ENCODE measurements around the gene ACR.

ACR gene

GRCh38 chr22:50697667-50698506 lies 40.1 kb upstream of the ACR start:
- no peak for DNase-seq
- Histone ChIP-seq H3K4me3 (ENCODE audit: insufficient read depth, low read depth, low read length, poor library complexity, severe bottlenecking) (no peak overlapping the region), H3K4me1 (ENCODE audit: control insufficient read depth, insufficient read depth, low read length, poor library complexity, severe bottlenecking) (no peaks in the 10 kb centered on the region), H3K27ac (ENCODE audit: insufficient read depth, low read length, poor library complexity, severe bottlenecking) (no peak overlapping the region), H3K27me3 (replicated peaks; ENCODE audit: control insufficient read depth, insufficient read depth, low read length, poor library complexity, severe bottlenecking) (no peaks in the 10 kb centered on the region), H3K36me3 (ENCODE audit: control insufficient read depth, insufficient read depth, low read length) (no peaks in the 10 kb centered on the region), H3K9me3 (ENCODE audit: control insufficient read depth, low read length) (no peaks in the 10 kb centered on the region)

GRCh38 chr22:50698546-50698945 lies 39.5 kb upstream of the ACR start:
- no peaks in the 10 kb centered on the region for H3K9me3 ChIP-seq (ENCODE audit: control insufficient read depth, low read length)
- H3K27me3 ChIP-seq (replicated peaks; ENCODE audit: control insufficient read depth, insufficient read depth, low read length, poor library complexity, severe bottlenecking) = no peaks in the 10 kb centered on the region
- no peak overlapping the region for H3K4me3 ChIP-seq (ENCODE audit: insufficient read depth, low read depth, low read length, poor library complexity, severe bottlenecking)
- no peak overlapping the region for H3K27ac ChIP-seq (ENCODE audit: insufficient read depth, low read length, poor library complexity, severe bottlenecking)
- H3K36me3 ChIP-seq (ENCODE audit: control insufficient read depth, insufficient read depth, low read length) = no peaks in the 10 kb centered on the region
- H3K4me1 ChIP-seq (ENCODE audit: control insufficient read depth, insufficient read depth, low read length, poor library complexity, severe bottlenecking) = no peaks in the 10 kb centered on the region
- no peak for DNase-seq

GRCh38 chr22:50699001-50699755 lies 38.8 kb upstream of the ACR start:
- Histone ChIP-seq H3K9me3 (ENCODE audit: control insufficient read depth, low read length) (no peaks in the 10 kb centered on the region), H3K36me3 (ENCODE audit: control insufficient read depth, insufficient read depth, low read length) (no peaks in the 10 kb centered on the region), H3K27ac (ENCODE audit: insufficient read depth, low read length, poor library complexity, severe bottlenecking) (no peak overlapping the region), H3K27me3 (replicated peaks; ENCODE audit: control insufficient read depth, insufficient read depth, low read length, poor library complexity, severe bottlenecking) (no peaks in the 10 kb centered on the region), H3K4me1 (ENCODE audit: control insufficient read depth, insufficient read depth, low read length, poor library complexity, severe bottlenecking) (no peaks in the 10 kb centered on the region), H3K4me3 (ENCODE audit: insufficient read depth, low read depth, low read length, poor library complexity, severe bottlenecking) (no peak overlapping the region)
- DNase-seq = no peak

GRCh38 chr22:50699756-50700386 lies 38.1 kb upstream of the ACR start:
- Histone ChIP-seq H3K9me3 (ENCODE audit: control insufficient read depth, low read length) (no peaks in the 10 kb centered on the region), H3K27me3 (replicated peaks; ENCODE audit: control insufficient read depth, insufficient read depth, low read length, poor library complexity, severe bottlenecking) (no peaks in the 10 kb centered on the region), H3K4me3 (ENCODE audit: insufficient read depth, low read depth, low read length, poor library complexity, severe bottlenecking) (no peak overlapping the region), H3K4me1 (ENCODE audit: control insufficient read depth, insufficient read depth, low read length, poor library complexity, severe bottlenecking) (no peaks in the 10 kb centered on the region), H3K36me3 (ENCODE audit: control insufficient read depth, insufficient read depth, low read length) (no peaks in the 10 kb centered on the region), H3K27ac (ENCODE audit: insufficient read depth, low read length, poor library complexity, severe bottlenecking) (no peak overlapping the region)
- DNase-seq = no peak

GRCh38 chr22:50700387-50701075 lies 37.5 kb upstream of the ACR start:
- Histone ChIP-seq H3K27ac (ENCODE audit: insufficient read depth, low read length, poor library complexity, severe bottlenecking) (no peak overlapping the region), H3K4me1 (ENCODE audit: control insufficient read depth, insufficient read depth, low read length, poor library complexity, severe bottlenecking) (no peaks in the 10 kb centered on the region), H3K4me3 (ENCODE audit: insufficient read depth, low read depth, low read length, poor library complexity, severe bottlenecking) (no peak overlapping the region), H3K27me3 (replicated peaks; ENCODE audit: control insufficient read depth, insufficient read depth, low read length, poor library complexity, severe bottlenecking) (no peaks in the 10 kb centered on the region), H3K36me3 (ENCODE audit: control insufficient read depth, insufficient read depth, low read length) (no peaks in the 10 kb centered on the region), H3K9me3 (ENCODE audit: control insufficient read depth, low read length) (no peaks in the 10 kb centered on the region)
- no peak for DNase-seq

- Histone ChIP-seq H3K27me3 (replicated peaks; ENCODE audit: control insufficient read depth, insufficient read depth, low read length, poor library complexity, severe bottlenecking) (no peaks in the 10 kb centered on the region), H3K36me3 (ENCODE audit: control insufficient read depth, insufficient read depth, low read length) (no peaks in the 10 kb centered on the region), H3K27ac (ENCODE audit: insufficient read depth, low read length, poor library complexity, severe bottlenecking) (no peak overlapping the region), H3K9me3 (ENCODE audit: control insufficient read depth, low read length) (no peaks in the 10 kb centered on the region), H3K4me1 (ENCODE audit: control insufficient read depth, insufficient read depth, low read length, poor library complexity, severe bottlenecking) (no peaks in the 10 kb centered on the region), H3K4me3 (ENCODE audit: insufficient read depth, low read depth, low read length, poor library complexity, severe bottlenecking) (no peak overlapping the region)
- no peak for DNase-seq
These were observed 37.0 kb upstream of the ACR start for GRCh38 chr22:50701076-50701419.

GRCh38 chr22:50701428-50702154 lies 36.4 kb upstream of the ACR start:
- H3K4me3 ChIP-seq (ENCODE audit: insufficient read depth, low read depth, low read length, poor library complexity, severe bottlenecking) = no peak overlapping the region
- DNase-seq = no peak
- no peaks in the 10 kb centered on the region for H3K4me1 ChIP-seq (ENCODE audit: control insufficient read depth, insufficient read depth, low read length, poor library complexity, severe bottlenecking)
- no peaks in the 10 kb centered on the region for H3K9me3 ChIP-seq (ENCODE audit: control insufficient read depth, low read length)
- H3K27me3 ChIP-seq (replicated peaks; ENCODE audit: control insufficient read depth, insufficient read depth, low read length, poor library complexity, severe bottlenecking) = no peaks in the 10 kb centered on the region
- H3K27ac ChIP-seq (ENCODE audit: insufficient read depth, low read length, poor library complexity, severe bottlenecking) = no peak overlapping the region
- no peaks in the 10 kb centered on the region for H3K36me3 ChIP-seq (ENCODE audit: control insufficient read depth, insufficient read depth, low read length)

GRCh38 chr22:50702261-50702671 lies 35.7 kb upstream of the ACR start:
- no peak for DNase-seq
- no peak overlapping the region for H3K4me3 ChIP-seq (ENCODE audit: insufficient read depth, low read depth, low read length, poor library complexity, severe bottlenecking)
- no peaks in the 10 kb centered on the region for H3K36me3 ChIP-seq (ENCODE audit: control insufficient read depth, insufficient read depth, low read length)
- no peaks in the 10 kb centered on the region for H3K27me3 ChIP-seq (replicated peaks; ENCODE audit: control insufficient read depth, insufficient read depth, low read length, poor library complexity, severe bottlenecking)
- H3K4me1 ChIP-seq (ENCODE audit: control insufficient read depth, insufficient read depth, low read length, poor library complexity, severe bottlenecking) = no peaks in the 10 kb centered on the region
- H3K27ac ChIP-seq (ENCODE audit: insufficient read depth, low read length, poor library complexity, severe bottlenecking) = no peak overlapping the region
- H3K9me3 ChIP-seq (ENCODE audit: control insufficient read depth, low read length) = no peaks in the 10 kb centered on the region

- DNase-seq = no peak
- no peak overlapping the region for H3K27ac ChIP-seq (ENCODE audit: insufficient read depth, low read length, poor library complexity, severe bottlenecking)
- no peaks in the 10 kb centered on the region for H3K27me3 ChIP-seq (replicated peaks; ENCODE audit: control insufficient read depth, insufficient read depth, low read length, poor library complexity, severe bottlenecking)
- no peaks in the 10 kb centered on the region for H3K4me1 ChIP-seq (ENCODE audit: control insufficient read depth, insufficient read depth, low read length, poor library complexity, severe bottlenecking)
- no peaks in the 10 kb centered on the region for H3K9me3 ChIP-seq (ENCODE audit: control insufficient read depth, low read length)
- H3K36me3 ChIP-seq (ENCODE audit: control insufficient read depth, insufficient read depth, low read length) = no peaks in the 10 kb centered on the region
- H3K4me3 ChIP-seq (ENCODE audit: insufficient read depth, low read depth, low read length, poor library complexity, severe bottlenecking) = no peak overlapping the region
These were observed 34.9 kb upstream of the ACR start for GRCh38 chr22:50702821-50703725.

All from effector memory CD4-positive, alpha-beta T cell (primary cell).